HG02938 (cell line): ENCODE results near the gene CHAT.
"Not testable (repeated sequence)": the region's sequence is repeated elsewhere in the genome, so short reads cannot be mapped to it uniquely, and the experiment has no call there.

Experiments used
- ATAC-seq: cut with Tn5 transposase; IDR thresholded peaks from one replicate; pipeline ENCODE4 v1.9.1; 2021; ENCODE audit warnings: mild to moderate bottlenecking, moderate library complexity; ENCODE audit not compliant: unreplicated experiment

The CHAT gene

DNA sequence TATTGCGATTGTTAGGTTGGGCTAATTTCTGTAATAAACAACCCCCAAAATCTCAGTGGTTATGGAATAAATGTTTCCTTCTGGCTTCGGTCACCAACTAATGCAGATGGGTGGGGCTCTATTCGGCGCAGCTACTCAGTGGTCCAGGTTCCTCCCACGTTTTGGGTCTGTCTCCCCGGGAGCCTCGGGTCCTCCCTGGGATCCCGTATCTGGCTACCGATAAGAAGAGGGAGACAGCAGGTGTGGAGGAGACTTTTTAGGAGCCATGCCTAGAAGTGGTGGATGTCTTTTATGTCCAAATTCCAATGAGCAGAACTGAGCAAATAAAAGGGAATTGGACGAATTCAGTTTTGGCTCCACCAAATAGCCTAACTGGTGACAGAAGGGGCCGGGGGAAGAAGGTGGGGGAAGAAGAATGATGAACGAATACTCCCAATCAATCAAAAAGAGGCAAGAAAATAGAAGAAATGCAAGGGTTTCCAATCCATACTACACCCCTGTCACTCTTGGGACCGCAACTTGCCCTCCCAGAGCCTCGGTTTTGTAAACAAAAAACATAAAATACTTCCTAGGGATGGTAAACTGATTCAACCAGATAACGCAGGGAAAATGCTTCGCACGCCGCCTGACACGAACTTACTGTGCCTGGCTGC lies 65.1 kb downstream of the CHAT start:
- ATAC-seq, result no peak

DNA sequence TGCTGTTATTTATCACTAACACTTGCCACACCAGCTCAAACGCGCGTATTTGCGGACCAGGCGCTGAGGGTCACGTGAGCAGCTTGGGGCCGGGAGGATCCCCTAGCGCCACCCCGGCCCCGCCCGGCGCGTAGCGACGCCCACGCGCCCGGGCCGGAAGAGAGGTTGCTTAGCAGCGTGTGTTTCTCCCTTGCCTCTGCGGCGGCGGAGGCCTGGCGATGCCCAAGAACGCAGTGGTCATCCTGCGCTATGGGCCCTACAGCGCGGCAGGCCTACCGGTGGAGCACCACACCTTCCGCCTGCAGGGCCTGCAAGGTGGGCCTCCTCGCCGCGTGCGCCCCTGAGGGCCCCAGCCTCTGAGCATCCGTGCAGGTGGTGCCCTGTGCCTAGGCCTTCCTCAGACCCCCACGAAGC lies 65.7 kb downstream of the CHAT start, which contains the start of gene C10orf53:
C10orf53 (plus strand) TSS at position 172 of the 414 bp plus-strand sequence; CDS start at position 219, 47 bp downstream.
- no peak for ATAC-seq

DNA sequence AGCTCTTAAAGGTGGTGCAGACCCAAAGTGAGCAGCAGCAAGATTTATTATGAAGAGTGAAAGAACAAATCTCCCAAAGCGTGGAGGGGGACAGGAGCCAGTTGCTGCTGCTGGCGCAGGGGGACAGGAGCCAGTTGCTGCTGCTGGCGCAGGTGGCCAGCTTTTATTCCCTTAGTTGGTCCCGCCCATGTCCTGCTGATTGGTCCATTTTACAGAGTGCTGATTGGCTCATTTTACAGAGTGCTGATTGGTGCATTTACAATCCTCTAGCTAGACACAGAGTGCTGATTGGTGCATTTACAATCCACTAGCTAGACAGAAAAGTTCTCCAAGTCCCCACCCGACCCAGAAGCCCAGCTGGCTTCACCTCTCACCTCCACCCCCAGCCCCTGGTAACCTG lies 68.6 kb downstream of the CHAT start:
- not testable (repeated sequence) for ATAC-seq

DNA sequence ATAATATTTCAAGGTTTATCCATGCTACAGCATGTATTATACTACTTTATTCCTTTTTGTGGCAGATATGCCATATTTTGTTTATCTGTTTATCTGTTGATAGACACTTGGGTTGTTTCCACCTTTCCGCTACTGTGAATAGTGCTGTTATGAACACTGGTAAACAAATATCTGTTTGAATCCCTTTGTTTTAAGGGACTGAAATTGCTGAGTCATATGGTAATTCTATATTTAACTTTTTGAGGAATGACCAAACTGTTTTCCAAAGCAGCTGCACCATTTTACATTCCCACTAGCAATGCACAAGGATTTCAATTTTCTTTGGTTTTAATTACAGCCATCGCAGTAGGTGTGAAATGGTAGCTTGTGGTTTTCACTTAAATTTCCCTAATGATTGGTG lies 69.0 kb downstream of the CHAT start:
- ATAC-seq, result no peak

DNA sequence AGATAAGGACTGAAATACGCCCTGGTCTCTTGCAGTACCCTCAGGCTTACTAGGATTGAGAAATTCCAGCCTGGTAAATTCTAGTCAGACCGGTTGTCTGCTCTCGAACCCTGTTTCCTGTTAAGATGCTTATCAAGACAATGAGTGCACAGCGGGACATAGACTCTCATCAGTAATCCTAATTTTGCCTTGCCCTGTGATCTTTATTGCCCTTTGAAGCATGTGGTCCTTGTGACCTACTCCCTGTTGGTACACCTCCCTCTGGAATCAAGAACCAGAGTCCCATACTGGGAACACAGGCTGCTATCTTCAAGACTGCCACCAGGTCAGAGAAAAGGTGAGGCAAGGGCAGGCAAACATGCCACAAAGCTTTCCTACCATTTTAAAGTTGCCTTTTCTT lies 72.8 kb downstream of the CHAT start:
- no peak for ATAC-seq

DNA sequence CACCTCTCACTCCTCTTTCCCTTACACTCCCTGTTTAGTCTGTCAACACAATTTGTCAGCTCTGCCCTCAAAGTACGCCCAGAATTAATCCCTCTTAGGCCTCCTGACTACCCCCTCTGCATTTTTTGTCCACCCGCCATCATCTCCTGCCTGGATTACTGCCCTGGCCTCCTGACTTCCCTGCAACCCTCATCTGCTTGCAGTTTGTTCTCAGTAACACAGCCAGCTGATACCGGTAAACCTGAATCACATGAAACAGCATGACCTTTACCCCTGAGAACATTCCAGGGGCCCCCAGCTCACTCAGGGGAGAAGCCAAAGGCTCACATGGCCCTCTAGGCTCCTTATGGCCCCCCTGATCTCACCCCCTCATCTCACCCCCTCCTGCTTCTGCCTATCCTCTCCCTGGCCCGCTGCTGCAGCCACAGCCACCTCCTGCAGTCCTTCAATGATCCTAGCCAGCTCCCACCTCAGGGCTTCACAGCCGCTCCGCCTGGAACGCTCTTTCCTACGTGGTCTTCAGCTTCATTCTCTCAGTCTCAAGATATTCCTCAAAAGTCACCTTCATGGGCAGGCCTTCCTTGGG lies 74.5 kb downstream of the CHAT start:
- no peak for ATAC-seq

DNA sequence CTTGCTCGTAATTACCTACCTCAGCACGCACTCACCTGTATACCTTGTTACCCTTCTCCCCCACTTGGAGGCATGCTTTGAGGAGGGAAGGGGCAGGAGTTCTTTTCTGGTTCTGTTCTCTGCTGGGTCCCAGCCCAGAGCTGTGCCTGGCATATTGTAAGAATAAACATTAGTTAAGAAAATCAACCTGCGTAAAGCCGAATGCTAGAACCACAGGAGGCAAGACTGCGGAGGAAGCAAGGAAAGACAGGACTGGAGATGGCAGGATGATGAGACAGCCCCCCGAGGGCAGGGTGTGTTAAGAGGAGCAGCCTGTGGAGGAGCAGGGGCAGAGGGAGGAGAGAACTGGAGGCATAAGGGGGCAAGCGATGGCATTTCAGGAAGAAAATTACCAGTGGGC lies 75.1 kb downstream of the CHAT start:
- ATAC-seq, result no peak

DNA sequence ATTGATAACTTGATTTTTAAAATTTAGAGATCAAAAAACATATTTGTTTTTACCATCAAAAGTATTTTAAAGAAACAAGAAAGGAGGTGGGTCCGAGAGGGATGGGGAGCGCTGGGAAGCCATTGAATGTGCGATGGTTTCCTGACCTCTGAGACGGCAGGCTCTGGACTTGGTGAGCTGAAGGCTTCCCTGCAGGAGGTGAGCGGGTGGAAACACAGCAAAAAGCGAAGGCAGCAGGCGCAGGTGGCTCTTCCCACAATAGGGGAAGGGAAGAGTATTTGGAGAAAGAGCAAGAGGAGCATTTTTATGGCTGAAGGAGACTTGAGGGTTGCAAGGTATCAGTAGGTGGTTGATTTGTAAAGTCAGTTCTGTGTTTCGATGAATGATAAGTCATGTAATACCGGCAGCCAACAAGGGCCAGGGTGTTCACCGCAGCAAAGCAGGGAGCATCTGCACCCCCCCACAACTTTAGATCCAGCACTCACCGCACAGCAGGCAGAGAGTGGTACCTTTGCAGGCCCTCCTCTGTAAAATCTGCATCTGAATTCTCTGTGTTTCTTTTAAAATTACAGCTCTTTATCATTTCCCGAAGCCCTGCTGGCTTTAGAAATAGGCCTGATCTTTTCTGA lies 76.2 kb downstream of the CHAT start:
- ATAC-seq, result no peak

DNA sequence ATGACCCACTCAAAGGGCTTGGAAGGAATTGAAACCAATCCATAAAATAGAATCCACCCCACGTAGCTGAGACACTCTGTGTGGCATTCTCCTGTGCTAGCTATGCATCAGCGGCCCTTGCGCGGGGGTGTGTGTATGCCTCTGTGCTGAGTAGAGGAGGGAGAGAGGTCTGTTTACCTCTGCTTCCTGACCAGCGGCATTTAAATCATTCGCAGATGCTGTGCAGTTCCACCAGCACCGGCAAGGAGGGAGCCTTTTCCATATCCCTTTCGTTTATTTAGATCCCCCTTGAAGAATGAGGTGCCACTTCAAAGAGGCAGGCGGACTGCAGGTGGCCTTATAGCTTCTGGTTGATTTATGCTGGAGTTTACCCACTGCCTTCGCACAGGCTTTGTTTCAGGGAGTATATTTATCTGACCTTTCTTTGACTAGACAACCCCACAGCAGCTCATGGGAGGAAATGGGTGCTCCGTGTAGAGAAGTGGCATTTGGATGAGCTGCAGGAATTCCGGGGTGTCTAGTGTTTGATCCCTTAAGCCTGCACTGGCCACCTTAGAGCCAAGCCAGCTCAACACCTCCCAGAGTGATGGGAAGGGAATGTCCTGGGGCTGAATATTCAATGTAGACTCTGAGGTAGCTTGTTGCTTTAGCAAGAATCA lies 77.0 kb downstream of the CHAT start:
- no peak for ATAC-seq

DNA sequence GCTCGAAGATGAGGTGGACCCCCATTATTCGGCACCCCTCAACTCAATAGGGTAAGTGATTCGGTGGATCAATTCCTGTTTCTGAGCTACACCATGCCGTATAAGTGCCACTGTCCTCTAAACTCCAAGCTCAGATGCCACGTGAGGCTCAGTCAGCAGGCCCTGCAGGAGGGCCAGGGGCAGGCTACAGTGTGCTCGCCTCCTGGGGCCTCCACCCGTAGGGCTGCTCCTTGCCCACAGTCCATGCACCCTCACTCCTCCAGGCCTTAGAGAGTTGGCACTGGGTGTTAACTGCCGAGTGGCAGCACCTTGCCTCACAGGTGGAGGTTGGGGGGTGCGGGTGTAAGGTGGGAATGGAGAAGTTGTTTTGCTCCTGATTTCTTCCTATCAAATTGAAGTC lies 77.8 kb downstream of the CHAT start:
- no peak for ATAC-seq

DNA sequence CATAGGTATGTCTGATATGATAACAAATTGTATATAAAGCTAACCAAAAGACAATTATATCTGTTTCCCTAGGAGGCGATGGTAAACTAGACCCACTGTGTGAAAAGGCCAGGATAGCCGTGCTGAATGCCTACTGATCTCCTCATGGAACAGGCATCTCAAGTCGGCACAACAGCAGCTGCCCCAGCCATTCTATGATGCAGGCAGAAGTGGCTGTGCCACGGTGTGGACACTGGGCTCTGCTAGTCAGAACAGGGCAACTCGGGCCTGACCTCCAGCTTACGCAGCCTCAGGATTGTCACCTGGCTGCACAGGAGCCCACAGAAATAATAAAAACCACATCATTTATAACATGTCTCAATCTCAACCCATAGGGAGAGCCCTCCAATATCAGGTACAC lies 80.6 kb downstream of the CHAT start:
- no peak for ATAC-seq

DNA sequence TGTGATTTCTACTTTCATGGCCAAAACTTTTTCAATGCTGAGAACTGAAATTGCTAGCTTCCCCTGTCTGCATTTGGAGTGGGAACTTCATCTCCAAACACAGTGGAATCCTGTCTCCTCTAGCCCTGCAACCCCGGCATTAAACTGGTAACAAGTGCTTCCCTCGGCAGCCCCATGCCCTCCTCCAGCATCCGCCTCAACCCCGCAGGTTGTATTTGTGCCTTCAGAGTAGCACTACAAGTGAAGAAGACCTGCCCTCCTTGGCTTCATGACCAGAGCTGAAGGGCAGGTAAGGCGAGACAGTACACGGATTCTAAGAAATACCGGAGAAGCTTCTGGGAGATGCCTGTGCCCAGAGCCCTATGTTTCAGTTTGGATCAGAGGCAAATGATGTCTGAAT lies 82.5 kb downstream of the CHAT start:
- ATAC-seq, result no peak

DNA sequence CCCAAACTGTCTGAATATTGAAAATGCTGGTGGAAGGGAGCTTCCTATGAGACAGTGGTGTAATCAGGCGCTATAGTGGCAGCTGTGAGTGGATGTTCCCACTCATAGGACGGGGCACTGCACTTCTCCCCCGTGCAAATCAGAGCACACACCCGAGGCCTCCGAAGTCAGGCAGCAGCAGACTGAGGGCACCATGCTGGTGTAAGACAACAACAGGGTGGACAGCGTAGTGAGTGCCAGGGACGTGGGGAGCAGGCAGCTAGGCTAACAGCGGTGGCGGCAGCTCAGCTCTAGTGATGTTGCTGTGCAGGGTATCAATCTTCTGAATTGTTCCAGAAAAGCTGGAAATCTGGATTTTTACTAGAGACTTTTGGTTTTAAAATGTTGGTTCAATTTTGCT lies 84.8 kb downstream of the CHAT start:
- ATAC-seq, result no peak

DNA sequence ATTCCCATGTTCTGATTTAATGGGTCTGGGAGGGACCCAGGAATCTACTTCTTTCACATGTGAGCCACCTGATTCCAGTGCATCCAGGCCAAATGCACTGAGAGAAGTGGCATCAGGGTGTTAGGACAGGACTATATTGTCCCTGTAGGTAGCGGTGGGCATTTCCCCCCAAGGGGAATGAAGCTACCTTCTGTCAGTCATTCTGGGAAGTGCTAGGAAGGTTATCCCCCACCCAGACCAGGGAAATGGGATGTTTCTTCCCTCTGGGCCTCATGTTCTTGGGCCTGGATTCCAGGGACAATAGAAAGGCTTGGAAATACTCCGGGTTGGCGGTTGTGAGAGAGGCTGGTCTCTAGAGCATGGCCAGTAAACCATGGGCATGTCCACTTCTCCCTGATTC lies 86.4 kb downstream of the CHAT start:
- no peak for ATAC-seq

DNA sequence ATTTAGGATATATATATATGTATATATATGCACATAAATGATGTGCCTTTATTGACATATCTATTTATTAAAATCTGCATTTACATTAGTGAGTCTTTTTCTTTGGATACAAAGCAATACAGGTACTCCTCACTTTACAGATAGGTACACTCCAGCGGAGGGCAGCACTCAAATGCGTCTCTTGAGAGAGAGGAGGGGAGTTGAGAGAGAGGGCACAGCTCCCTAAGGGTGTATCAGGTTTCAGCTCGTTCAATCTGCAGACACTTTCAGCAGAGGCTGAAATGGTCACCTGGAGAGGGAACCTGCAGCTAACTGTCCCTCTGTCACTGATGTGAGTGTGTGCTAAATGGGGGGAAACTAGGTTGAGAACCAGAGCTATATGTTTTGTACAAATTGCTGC lies 87.2 kb downstream of the CHAT start:
- no peak for ATAC-seq

DNA sequence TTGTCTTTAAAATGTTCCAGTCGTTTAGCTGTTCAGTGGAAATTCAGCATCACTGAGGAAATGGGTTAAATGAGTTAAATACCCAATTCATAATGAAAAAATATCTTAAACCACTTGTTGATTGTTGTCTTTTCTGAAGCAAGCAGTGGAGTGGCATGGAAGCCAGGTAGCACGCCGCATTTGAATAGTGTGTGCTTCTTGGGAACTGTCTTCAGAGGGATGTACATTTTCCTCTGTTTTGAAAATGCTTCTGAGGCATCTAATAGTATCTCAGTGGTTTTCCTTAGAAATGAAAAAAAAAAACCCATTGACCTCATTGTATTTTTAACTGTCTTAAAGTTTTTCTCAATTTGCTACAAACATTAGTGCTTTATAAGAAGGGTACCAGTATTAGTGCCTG lies 93.7 kb downstream of the CHAT start:
- no peak for ATAC-seq

DNA sequence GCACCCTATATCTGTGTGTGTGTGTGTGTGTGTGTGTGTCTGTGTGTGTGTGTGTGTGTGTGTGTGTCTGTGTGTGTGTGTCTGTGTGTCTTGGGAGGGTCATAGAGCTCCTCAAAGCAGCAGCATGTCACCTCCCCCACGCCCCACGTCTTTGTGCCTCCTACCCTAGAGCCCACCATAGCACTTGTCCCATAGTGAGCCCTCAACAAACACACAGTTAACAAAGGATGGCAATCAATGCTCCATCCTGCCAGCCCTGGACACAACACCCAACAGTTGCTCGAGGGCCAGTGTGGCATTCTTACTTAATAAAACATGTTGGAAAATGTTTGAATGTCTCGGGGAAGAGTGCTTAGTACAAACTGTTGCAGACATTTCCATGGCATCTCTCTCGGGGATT lies 96.1 kb downstream of the CHAT start:
- ATAC-seq, result no peak

DNA sequence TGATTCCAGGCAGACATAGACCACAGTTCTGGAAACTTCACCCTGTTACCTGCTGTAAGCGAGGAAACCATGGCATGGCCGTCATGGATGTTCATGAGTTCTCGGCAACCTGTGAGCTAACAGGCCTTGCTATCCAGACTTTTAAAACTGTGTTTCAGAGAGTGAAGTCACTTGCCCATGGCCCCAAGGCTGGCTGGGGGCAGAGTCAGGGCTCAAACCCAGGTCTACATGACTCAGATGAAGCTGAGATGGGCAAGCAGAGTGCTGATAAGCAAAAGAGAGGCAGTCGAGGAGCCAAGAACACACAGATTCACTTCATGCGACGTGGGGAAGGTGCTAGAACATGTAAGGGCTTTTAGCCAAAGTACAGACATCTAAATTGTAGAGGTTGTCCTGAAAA lies 97.1 kb downstream of the CHAT start:
- ATAC-seq, result no peak

DNA sequence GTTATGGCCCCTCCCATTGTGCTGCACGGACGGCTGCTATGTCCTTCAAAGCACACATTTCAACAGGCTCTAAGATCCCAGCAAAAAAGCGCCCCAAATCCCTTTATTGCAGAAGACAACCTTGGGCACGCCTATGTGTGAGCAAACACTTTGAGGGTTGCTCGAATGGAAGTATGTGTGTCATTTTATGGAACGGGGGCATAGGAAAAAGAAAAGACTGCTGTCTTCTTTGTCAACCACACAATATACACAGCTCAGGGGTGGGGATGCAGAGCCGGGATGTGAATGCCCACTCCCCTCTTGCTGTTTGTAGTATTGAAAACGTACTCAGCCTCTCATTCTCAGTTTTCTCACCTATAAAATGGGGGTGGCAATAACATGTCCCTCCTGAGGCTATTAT lies 97.6 kb downstream of the CHAT start:
- ATAC-seq, result no peak

DNA sequence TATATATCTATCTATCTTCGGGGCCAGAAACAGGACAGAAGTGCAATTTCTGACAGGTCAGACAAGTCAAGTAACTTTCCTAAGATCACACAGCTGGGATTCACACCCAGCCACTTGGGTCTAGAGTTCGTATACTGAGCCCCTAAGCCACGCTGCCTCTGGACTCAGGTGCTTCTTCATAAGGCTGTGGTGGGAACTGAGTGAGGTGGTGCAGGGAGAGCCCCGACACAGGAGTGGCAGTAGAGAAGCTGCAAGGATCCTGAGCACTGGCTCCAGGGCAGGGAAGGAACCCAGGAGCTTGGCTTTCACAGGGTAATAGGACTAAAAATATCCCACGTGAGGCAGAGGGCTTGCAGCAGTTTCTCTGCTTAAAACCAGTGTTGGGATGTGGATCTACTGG lies 99.4 kb downstream of the CHAT start:
- no peak for ATAC-seq
